ENCODE measurements around the gene SLC9A9. TPM values are rescaled to one million over a fixed set of nuclear protein-coding genes. Genes with fewer than 3 reads are reported as not detected.

The SLC9A9 gene
- total and polyA plus RNA-seq, 2 of the 8 experiments (the other 6 are each of a cell fraction or from before 2014, with no cell fraction given), result 0.48 to 1.1 TPM

DNA sequence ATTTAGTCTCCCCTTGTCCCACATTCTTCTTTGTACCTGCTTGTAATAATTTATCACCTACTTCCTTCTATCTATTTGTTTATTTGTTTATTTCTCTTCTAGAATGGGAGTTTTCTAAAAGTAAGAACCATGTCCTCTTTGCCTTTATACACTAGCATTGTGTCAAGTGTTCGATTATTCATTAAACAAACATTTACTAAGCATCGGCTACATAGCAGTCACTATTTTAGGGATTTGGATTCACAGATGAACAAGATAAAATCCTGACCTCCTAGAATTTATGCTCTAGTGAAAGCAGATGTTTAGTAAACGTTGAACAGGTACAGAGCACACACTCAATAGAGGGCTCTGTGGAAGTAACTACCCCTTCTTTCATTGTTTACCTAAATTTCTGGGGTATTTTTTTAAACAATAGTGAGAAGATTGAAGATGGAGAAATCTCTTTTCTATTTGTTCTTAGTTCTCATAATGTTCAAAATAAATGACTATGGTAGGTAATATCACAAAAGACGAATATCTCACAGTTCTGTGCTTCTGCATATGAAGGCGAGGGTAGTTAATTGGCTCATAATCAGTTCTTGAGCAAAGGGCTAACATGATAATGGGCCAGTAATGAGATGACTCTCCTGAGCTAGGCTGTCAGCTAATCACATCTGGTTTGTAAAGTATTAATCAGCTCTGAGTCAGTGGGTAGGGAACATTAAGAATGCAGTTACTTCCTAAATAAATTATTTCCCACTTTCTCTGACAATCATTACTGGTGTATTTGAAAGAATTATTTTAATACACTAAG, 111.9 kb downstream of the SLC9A9 start:
- no peak overlapping the region for H2AK5ac ChIP-seq (ENCODE audit: low read depth, low read length)
- CTCF ChIA-PET (ENCODE audit: partially characterized antibody), result interaction anchor here (0.8 kb wide), 1 partner anchor 9 kb away, joined by 3 read pairs; no protein-coding TSS in a partner anchor
- TF ChIP-seq POU5F1 (IDR thresholded peaks at IDR 0.05; ENCODE audit: low read depth, low read length), result no peak

More for the DNA sequence above, 111.9 kb downstream of the SLC9A9 start:
- H3K27me3 ChIP-seq (replicated peaks in 1 of 4; ENCODE audit: control insufficient read depth in 3 of 4, extremely low read depth in 1 of 4, insufficient read depth in 3 of 4, low read length in 3 of 4), result no peaks in the 10 kb centered on the region
- no peak overlapping the region for H3K27ac ChIP-seq (ENCODE audit: low read depth, low read length)
- no peak overlapping the region for H2BK15ac ChIP-seq (ENCODE audit: low read length)
- no peak overlapping the region for H3K4me3 ChIP-seq (ENCODE audit: extremely low read depth in 1 of 4, insufficient read depth in 2 of 4, low read depth in 3 of 4, low read length in 4 of 4)
- no peaks in the 10 kb centered on the region for H3K36me3 ChIP-seq (ENCODE audit: control insufficient read depth in 2 of 4, insufficient read depth in 4 of 4, low read length in 3 of 4)
- no peaks in the 10 kb centered on the region for H3K79me2 ChIP-seq (ENCODE audit: control insufficient read depth in 1 of 2, insufficient read depth in 2 of 2, low read length in 2 of 2)
- H2BK5ac ChIP-seq (ENCODE audit: low read depth, low read length), result no peak overlapping the region
- no peak overlapping the region for H3K14ac ChIP-seq (ENCODE audit: insufficient read length)
- H3K23me2 ChIP-seq (ENCODE audit: low read depth, low read length), result no peaks in the 10 kb centered on the region; the same call in 1 of the 2 replicates
- H3K4ac ChIP-seq (replicated peaks; ENCODE audit: insufficient read length, low read depth, low read length), result no peak overlapping the region
- no peak overlapping the region for H3K18ac ChIP-seq (ENCODE audit: extremely low read depth, low read length)
- H4K5ac ChIP-seq (ENCODE audit: insufficient read length, low read depth, low read length), result no peak overlapping the region
- H4K20me1 ChIP-seq (replicated peaks in 1 of 2; ENCODE audit: control insufficient read depth in 1 of 2, insufficient read depth in 2 of 2, low read length in 2 of 2), result no peaks in the 10 kb centered on the region
- H2BK12ac ChIP-seq (ENCODE audit: low read depth, low read length), result no peak overlapping the region
- FAIRE-seq (no peak), DNase-seq (ENCODE audit: low read depth in 1 of 2, low spot score in 2 of 2) (no peak)
- H2BK120ac ChIP-seq (replicated peaks; ENCODE audit: low read depth, low read length), result no peak overlapping the region
- no peak overlapping the region for H3K4me2 ChIP-seq (ENCODE audit: insufficient read depth in 1 of 2, low read depth in 2 of 2, low read length in 2 of 2)
- H2AFZ ChIP-seq (ENCODE audit: low read length), result no peak overlapping the region
- no peak overlapping the region for H4K91ac ChIP-seq (replicated peaks; ENCODE audit: insufficient read length, low read length)
- H3K79me1 ChIP-seq (ENCODE audit: low read depth, low read length), result no peaks in the 10 kb centered on the region
- 93% methylated on average over 5 of the region's 5 CpGs; no CpG with 5 or more reads in 1 of the 2 experiments for WGBS, 2 experiments (ENCODE audit: extremely low coverage in 1 of 2, insufficient coverage in 1 of 2, insufficient read length in 1 of 2, insufficient replicate concordance in 2 of 2, low coverage in 1 of 2, low lambda C conversion rate in 2 of 2, missing lambda C conversion rate in 1 of 2)
- H3K4me1 ChIP-seq (replicated peaks in 1 of 4; ENCODE audit: control insufficient read depth in 3 of 4, insufficient read depth in 4 of 4, low read length in 3 of 4), result no peaks in the 10 kb centered on the region
- H3K9me3 ChIP-seq (ENCODE audit: insufficient read depth in 2 of 2, low read depth in 1 of 2, low read length in 1 of 2), result no peaks in the 10 kb centered on the region
- H3K9ac ChIP-seq (replicated peaks in 1 of 4; ENCODE audit: extremely low read depth in 1 of 4, low read depth in 3 of 4, low read length in 3 of 4), result no peak overlapping the region
- H3K56ac ChIP-seq (replicated peaks; ENCODE audit: insufficient read length, low read depth, low read length), result no peak overlapping the region
- POLR2A ChIA-PET (ENCODE audit: partially characterized antibody), result no interaction called here
- no peak overlapping the region for H2BK20ac ChIP-seq (ENCODE audit: low read length)
- no peak overlapping the region for H4K8ac ChIP-seq (ENCODE audit: extremely low read depth, insufficient read depth, low read length)
- no peak overlapping the region for H3K23ac ChIP-seq (ENCODE audit: insufficient read length)
